Thoracic aorta (tissue), 2 donors: ENCODE data around the gene CTIF. TPM values are rescaled to one million over a fixed set of nuclear protein-coding genes. Genes with fewer than 3 reads are reported as not detected.

Experiments used
- ATAC-seq: fragments of 150-250 bp; one replicate; pipeline ENCODE4 v1.8.0; 2017; ENCODE audit warnings: low read depth; ENCODE audit not compliant: insufficient number of reproducible peaks, low FRiP score
- DNase-seq: peaks from one replicate; pipeline ENCODE4 v3.0.0-alpha.2; 2020; ENCODE audit warnings: low spot score
- H3K27ac ChIP-seq, 2 donors: fragments of 200-600 bp; sonication (generic); 1 replicate in 1 of 2; 2 replicates in 1 of 2; pipeline ENCODE4 v1.5.1; 2016; ENCODE audit warnings: mild to moderate bottlenecking in 2 of 2, moderate library complexity in 2 of 2
- H3K27me3 ChIP-seq: fragments of 200-600 bp; sonication (generic); replicated peaks from 2 replicates; pipeline ENCODE4 v1.6.0; 2016; ENCODE audit warnings: mild to moderate bottlenecking; ENCODE audit not compliant: insufficient read depth
- H3K36me3 ChIP-seq: fragments of 200-600 bp; sonication (generic); one replicate; pipeline ENCODE4 v1.5.1; 2016
- H3K4me1 ChIP-seq, 2 donors: fragments of 200-600 bp; sonication (generic); 1 replicate in 1 of 2; 2 replicates in 1 of 2; pipeline versions ENCODE4 v1.5.1 to v1.6.0; 2016; ENCODE audit warnings: low read depth in 2 of 2, mild to moderate bottlenecking in 1 of 2; ENCODE audit not compliant: control insufficient read depth in 1 of 2
- H3K4me3 ChIP-seq: fragments of 200-600 bp; sonication (generic); 2 replicates; pipeline ENCODE4 v1.5.1; 2016; ENCODE audit warnings: mild to moderate bottlenecking
- H3K9me3 ChIP-seq: fragments of 200-600 bp; sonication (generic); 2 replicates; pipeline ENCODE4 v1.5.1; 2016
- CTCF ChIP-seq: fragments of 200-600 bp; sonication (generic); IDR thresholded peaks from one replicate; pipeline ENCODE4 v1.5.1; 2019; ENCODE audit warnings: antibody characterized with exemption
- total RNA-seq, 2 donors: library from RNA; depleted of rRNA; stranded (reverse); fragments of >200 nt; gene quantifications; one replicate each; pipeline versions ENCODE4 v1.1.0 to v1.2.3, GENCODE V29; 2016

The CTIF gene
- total RNA-seq, 2 donors from 2014 or later = 63.3 to 125 TPM

GRCh38 chr18:48814490-48815178 lies 275.8 kb downstream of the CTIF start:
- H3K27ac ChIP-seq = peak overlapping the region; percentile 39 to 66
- peak; percentile 59 for ATAC-seq
- no peak overlapping the region for H3K4me3 ChIP-seq

GRCh38 chr18:48815179-48815515 lies 276.3 kb downstream of the CTIF start:
- DNase-seq = no peak
- no peak for TF ChIP-seq CTCF

More at GRCh38 chr18:48814490-48815178, 275.8 kb downstream of the CTIF start:
- peaks cover 16 to 36% of the 10 kb centered on the region in 2 donors for H3K4me1 ChIP-seq
- H3K36me3 ChIP-seq = peaks cover 8% of the 10 kb centered on the region
- DNase-seq = no peak
- H3K9me3 ChIP-seq = no peaks in the 10 kb centered on the region
- no peaks in the 10 kb centered on the region for H3K27me3 ChIP-seq
- no peak for TF ChIP-seq CTCF

GRCh38 chr18:48815581-48816324 lies 276.9 kb downstream of the CTIF start:
- peaks cover 8% of the 10 kb centered on the region for H3K36me3 ChIP-seq
- no peak overlapping the region for H3K4me3 ChIP-seq
- no peak for TF ChIP-seq CTCF
- peaks cover 16 to 36% of the 10 kb centered on the region in 2 donors for H3K4me1 ChIP-seq
- DNase-seq = no peak
- no peaks in the 10 kb centered on the region for H3K27me3 ChIP-seq
- peak; percentile 72 for ATAC-seq
- H3K9me3 ChIP-seq = no peaks in the 10 kb centered on the region
- peak overlapping the region; percentile 39 to 66 for H3K27ac ChIP-seq

More at GRCh38 chr18:48815179-48815515, 276.3 kb downstream of the CTIF start:
- Histone ChIP-seq H3K27me3 (no peaks in the 10 kb centered on the region), H3K9me3 (no peaks in the 10 kb centered on the region), H3K4me1 (peaks cover 16 to 36% of the 10 kb centered on the region in 2 donors), H3K36me3 (peaks cover 8% of the 10 kb centered on the region), H3K4me3 (no peak overlapping the region), H3K27ac (peak overlapping the region; percentile 39 to 66)
- ATAC-seq = no peak

- no peak overlapping the region for H3K4me3 ChIP-seq
- peaks cover 8% of the 10 kb centered on the region for H3K36me3 ChIP-seq
- no peak for DNase-seq
Observed at GRCh38 chr18:48816554-48816953, 277.7 kb downstream of the CTIF start.

More at GRCh38 chr18:48816554-48816953, 277.7 kb downstream of the CTIF start:
- no peaks in the 10 kb centered on the region for H3K27me3 ChIP-seq
- TF ChIP-seq CTCF = no peak
- peaks cover 16 to 39% of the 10 kb centered on the region in 2 donors for H3K4me1 ChIP-seq
- H3K9me3 ChIP-seq = no peaks in the 10 kb centered on the region
- no peak overlapping the region for H3K27ac ChIP-seq
- ATAC-seq = no peak
